Aorta (tissue), 5 donors: ENCODE measurements around the gene TUBB1. TPM values are rescaled to one million over a fixed set of nuclear protein-coding genes. Genes with fewer than 3 reads are reported as not detected.
A peak's percentile ranks its signal among the peaks of the same experiment; 100 is the strongest.
"Not testable (repeated sequence)": the region's sequence is repeated elsewhere in the genome, so short reads cannot be mapped to it uniquely, and the experiment has no call there.

ENCODE experiments used
- ATAC-seq: fragments of 200-7000 bp; cut with Tn5 transposase; one replicate; pipeline ENCODE4 v1.9.1; 2022; ENCODE audit warnings: moderate library complexity; ENCODE audit not compliant: low FRiP score
- DNase-seq, 2 donors: peaks; one replicate each; pipeline ENCODE4 v3.0.0-alpha.2; 2020
- H3K27ac ChIP-seq, 2 donors: one replicate each; pipeline ENCODE4 v1.5.1; 2013; ENCODE audit warnings: low read length in 2 of 2, mild to moderate bottlenecking in 2 of 2, moderate library complexity in 2 of 2, control low read depth in 1 of 2, inconsistent platforms in 1 of 2, low read depth in 1 of 2
- H3K27me3 ChIP-seq, 2 donors: one replicate each; pipeline ENCODE4 v1.6.1; 2013; ENCODE audit warnings: control low read depth in 1 of 2, low read length in 1 of 2, mild to moderate bottlenecking in 1 of 2, moderate library complexity in 1 of 2; ENCODE audit not compliant: insufficient read depth in 2 of 2, control insufficient read depth in 1 of 2
- H3K36me3 ChIP-seq, 2 donors: one replicate each; pipeline ENCODE4 v1.6.1; 2013; ENCODE audit warnings: control low read depth in 1 of 2, low read length in 1 of 2, mild to moderate bottlenecking in 1 of 2; ENCODE audit not compliant: insufficient read depth in 2 of 2, control insufficient read depth in 1 of 2
- H3K4me1 ChIP-seq, 2 donors: one replicate each; pipeline ENCODE4 v1.6.1; 2013; ENCODE audit warnings: low read length in 2 of 2, control low read depth in 1 of 2, mild to moderate bottlenecking in 1 of 2, moderate library complexity in 1 of 2; ENCODE audit not compliant: insufficient read depth in 2 of 2, control insufficient read depth in 1 of 2
- H3K4me3 ChIP-seq, 2 donors: one replicate each; pipeline ENCODE4 v1.5.1; 2013; ENCODE audit warnings: low read length in 2 of 2, control low read depth in 1 of 2, mild to moderate bottlenecking in 1 of 2
- H3K9me3 ChIP-seq: one replicate; pipeline ENCODE4 v1.6.1; 2013; ENCODE audit warnings: mild to moderate bottlenecking, low read length; ENCODE audit not compliant: control insufficient read depth
- WGBS, 2 donors: extraction: QIAGEN DNeasy Blood & Tissue Kit; methylation state at CpG; one replicate each; pipeline ENCODE4 v1.1.7; 2013; 5-methylcytosine and 5-hydroxymethylcytosine counted together
- intact Hi-C, 2 donors: fragments of 100-400 bp; cut with DNase I; formaldehyde crosslinking; loops; one replicate each; pipeline versions ENCODE4 v1.14.2 to v1.15.0; 2022
- polyA plus RNA-seq, 2 donors: library from polyadenylated mRNA; stranded (reverse); fragments of 200-250 nt; gene quantifications; one replicate each; pipeline ENCODE4 v1.2.3, GENCODE V29; 2013
- total RNA-seq, 2 donors: library from RNA; stranded (reverse); fragmentation: NEBNext Ultra II Directional; extraction: Animal tissue kit (Norgen Biotek cat#: 25700); gene quantifications; one replicate each; pipeline ENCODE4 v1.2.1, GENCODE V29; 2021
- donor health status: healthy with polysubstance abuse.
- donor health status: Bipolar disorder and iron deficiency.
- donor health status: DM: no; HTN: no; CAD: no.
- donor health status: DM: no; HTN: no; CAD: no.
- donor health status: DM: yes; HTN: yes; CAD: no.

Gene TUBB1
- total and polyA plus RNA-seq, 4 donors = 0.15 to 2.1 TPM; not detected in 2

DNA sequence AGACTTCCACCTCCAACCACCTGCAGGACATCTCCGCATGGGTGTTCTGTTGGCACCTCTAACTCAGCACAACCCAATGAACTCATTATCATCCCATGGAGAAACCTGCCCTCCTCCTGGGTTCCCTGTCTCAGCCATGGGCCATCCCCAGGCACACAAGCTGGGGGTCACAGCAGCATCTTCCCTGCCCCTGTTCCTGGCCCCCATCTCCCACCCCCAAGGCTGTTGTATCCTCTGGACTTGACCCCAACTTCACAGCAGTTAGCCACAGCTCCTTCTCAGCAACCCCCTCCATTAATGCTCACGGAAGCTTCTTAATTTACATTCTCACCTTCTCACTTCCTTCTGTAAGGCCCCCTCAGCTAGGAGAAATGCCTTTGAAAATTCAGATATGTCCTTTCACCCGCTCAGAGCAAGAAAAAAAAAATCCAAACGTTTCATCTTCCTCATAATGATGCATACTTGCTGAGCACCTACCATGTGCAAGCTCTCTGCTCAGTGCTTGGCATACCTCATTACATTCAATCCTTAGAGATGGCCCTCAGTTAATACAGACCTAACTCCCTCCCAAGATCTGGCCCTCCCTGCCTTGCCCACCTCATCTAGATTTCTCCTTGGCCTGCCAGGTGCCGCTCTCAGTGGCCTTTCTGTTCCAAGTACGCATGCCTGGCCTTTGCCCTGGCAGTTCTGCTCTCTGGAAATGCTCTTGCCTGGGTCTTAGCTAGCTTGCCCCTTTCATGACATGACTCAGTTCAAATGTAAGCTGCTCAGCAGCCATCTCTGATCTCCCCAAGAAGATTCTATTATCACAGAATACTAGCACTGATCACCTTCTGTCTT is 40.7 kb upstream of the TUBB1 start:
- H3K4me3 ChIP-seq = no peak overlapping the region
- peaks cover 3% of the 10 kb centered on the region for H3K9me3 ChIP-seq
- WGBS, 2 donors = 74% methylated on average over 6 of the region's 6 CpGs
- no peak for ATAC-seq
- no peak overlapping the region for H3K27ac ChIP-seq
- no peaks in the 10 kb centered on the region for H3K36me3 ChIP-seq
- H3K4me1 ChIP-seq = no peaks in the 10 kb centered on the region
- DNase-seq = no peak
- H3K27me3 ChIP-seq = no peaks in the 10 kb centered on the region
- intact Hi-C loops = no loop called here

DNA sequence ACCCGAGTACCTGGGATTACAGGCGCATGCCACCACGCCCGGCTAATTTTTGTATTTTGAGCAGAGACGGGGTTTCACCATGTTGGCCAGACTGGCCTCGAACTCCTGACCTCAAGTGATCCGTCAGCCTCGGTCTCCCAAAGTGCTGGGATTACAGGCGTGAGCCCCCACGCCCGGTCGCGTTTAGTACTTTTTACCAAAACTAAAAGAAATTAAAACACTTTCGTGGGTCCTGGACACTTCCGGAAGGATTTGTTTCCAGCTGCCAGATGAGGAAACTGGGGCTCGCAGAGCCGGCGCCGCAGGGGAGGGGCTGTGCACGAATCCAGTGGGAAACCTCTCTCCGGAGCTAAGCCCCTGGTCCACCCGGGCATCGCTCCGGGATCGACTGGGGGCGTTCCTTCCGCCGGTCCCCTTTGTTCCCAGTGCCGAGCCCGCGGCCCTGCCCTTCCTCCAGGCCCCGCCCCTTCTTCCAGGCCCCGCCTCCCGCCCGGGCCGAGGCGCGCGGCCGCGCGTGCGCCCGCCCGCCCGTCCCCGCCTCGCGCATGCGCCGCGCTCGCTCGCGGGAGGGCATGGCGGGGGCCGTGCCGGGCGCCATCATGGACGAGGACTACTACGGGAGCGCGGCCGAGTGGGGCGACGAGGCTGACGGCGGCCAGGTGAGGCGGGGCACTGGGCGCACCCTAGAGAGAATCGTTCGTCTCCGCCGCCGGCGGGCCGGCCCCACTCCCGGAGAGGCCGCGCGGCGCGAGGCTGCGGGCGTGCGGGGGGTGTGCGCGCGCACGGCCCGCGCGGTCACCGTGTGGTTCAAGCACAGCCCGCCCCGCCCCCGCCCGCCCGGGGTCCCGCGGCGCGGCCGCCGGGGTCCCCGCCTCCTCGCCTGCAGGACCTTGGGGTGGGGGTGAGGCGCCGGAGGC is 38.3 kb upstream of the TUBB1 start, which contains the start of gene NELFCD:
TSS of gene NELFCD (plus strand) at position 546 of the 917 bp plus-strand sequence. CDS start at position 600, 54 bp downstream.
- Histone ChIP-seq H3K4me3 (peak within 1 kb of the TSS; percentile 80 to 87), H3K36me3 (no peaks in the 10 kb centered on the region), H3K9me3 (peaks cover 2% of the 10 kb centered on the region), H3K27me3 (no peaks in the 10 kb centered on the region), H3K4me1 (peaks cover 0 to 4% of the 10 kb centered on the region in 2 donors), H3K27ac (no peak within 1 kb of the TSS)
- 7 to 14% methylated on average over 58 to 109 of the region's 109 CpGs for WGBS, 2 donors
- DNase-seq (peak; percentile 92 to 97), ATAC-seq (peak; percentile 94)
- intact Hi-C loops = loop anchor here (2.0 to 5.0 kb wide), 4 partner anchors 60 to 89 kb away; partner anchors contain the start of gene PRELID3B (in 1 of the 2)

GRCh38 chr20:58981628-58982364 is 37.4 kb upstream of the TUBB1 start:
- H3K27ac ChIP-seq = no peak overlapping the region
- intact Hi-C loops = loop anchor here (2.0 to 5.0 kb wide), 4 partner anchors 59 to 89 kb away; partner anchors contain the start of gene PRELID3B (in 1 of the 2)
- H3K27me3 ChIP-seq = no peaks in the 10 kb centered on the region
- WGBS, 2 donors = 12 to 14% methylated on average over 25 to 29 of the region's 29 CpGs
- DNase-seq (no peak), ATAC-seq (no peak)
- H3K4me1 ChIP-seq = peaks cover 0 to 4% of the 10 kb centered on the region in 2 donors
- H3K36me3 ChIP-seq = no peaks in the 10 kb centered on the region
- no peaks in the 10 kb centered on the region for H3K9me3 ChIP-seq
- peak overlapping the region; percentile 80 to 87 for H3K4me3 ChIP-seq

GRCh38 chr20:58982406-58983114 is 36.7 kb upstream of the TUBB1 start:
- Histone ChIP-seq H3K27me3 (no peaks in the 10 kb centered on the region), H3K4me1 (peaks cover 0 to 4% of the 10 kb centered on the region in 2 donors), H3K36me3 (no peaks in the 10 kb centered on the region), H3K27ac (no peak overlapping the region), H3K4me3 (no peak overlapping the region), H3K9me3 (no peaks in the 10 kb centered on the region)
- WGBS, 2 donors = 90 to 93% methylated on average over 12 of the region's 12 CpGs
- intact Hi-C loops = loop anchor here (5.0 kb wide), 3 partner anchors 60 to 90 kb away; partner anchors contain the start of gene PRELID3B (in 1 of the 2)
- no peak for DNase-seq
- no peak for ATAC-seq

GRCh38 chr20:58983115-58983468 is 36.1 kb upstream of the TUBB1 start:
- DNase-seq = not testable (repeated sequence)
- intact Hi-C loops = loop anchor here (5.0 kb wide), 3 partner anchors 59 to 91 kb away; partner anchors contain the start of gene PRELID3B (in 1 of the 2)

GRCh38 chr20:58984691-58985090 is 34.5 kb upstream of the TUBB1 start:
- Histone ChIP-seq H3K9me3 (no peaks in the 10 kb centered on the region), H3K27ac (no peak overlapping the region), H3K27me3 (no peaks in the 10 kb centered on the region), H3K36me3 (no peaks in the 10 kb centered on the region), H3K4me1 (peaks cover 0 to 4% of the 10 kb centered on the region in 2 donors), H3K4me3 (no peak overlapping the region)
- ATAC-seq (no peak), DNase-seq (no peak)
- WGBS, 2 donors = 75 to 90% methylated on average over 6 of the region's 6 CpGs
- intact Hi-C loops = loop anchor here (5.0 kb wide), 5 partner anchors 58 to 97 kb away; partner anchors contain the start of gene PRELID3B (in 1 of the 2)

More at GRCh38 chr20:58983115-58983468, 36.1 kb upstream of the TUBB1 start:
- H3K27ac ChIP-seq, H3K9me3 ChIP-seq, H3K36me3 ChIP-seq, H3K4me1 ChIP-seq, ATAC-seq, H3K27me3 ChIP-seq, H3K4me3 ChIP-seq: not testable (repeated sequence)
- 96 to 98% methylated on average over 10 to 12 of the region's 12 CpGs for WGBS, 2 donors

GRCh38 chr20:58985656-58986055 is 33.6 kb upstream of the TUBB1 start:
- Histone ChIP-seq H3K27me3 (no peaks in the 10 kb centered on the region), H3K4me1 (peaks cover 0 to 4% of the 10 kb centered on the region in 2 donors), H3K9me3 (no peaks in the 10 kb centered on the region), H3K36me3 (no peaks in the 10 kb centered on the region), H3K4me3 (no peak overlapping the region), H3K27ac (no peak overlapping the region)
- 79 to 80% methylated on average over 5 of the region's 5 CpGs for WGBS, 2 donors
- intact Hi-C loops = loop anchor here in 1 of 2 donors (5.0 kb wide), 2 partner anchors 83 to 98 kb away; no protein-coding TSS in a partner anchor
- no peak for ATAC-seq
- peak in 1 of 2 donors; percentile 25 for DNase-seq
